ENCODE measurements around the gene EPPIN. TPM values are rescaled to one million over a fixed set of nuclear protein-coding genes. Genes with fewer than 3 reads are reported as not detected.

The EPPIN gene
- total RNA-seq, 1 donor = not detected

DNA sequence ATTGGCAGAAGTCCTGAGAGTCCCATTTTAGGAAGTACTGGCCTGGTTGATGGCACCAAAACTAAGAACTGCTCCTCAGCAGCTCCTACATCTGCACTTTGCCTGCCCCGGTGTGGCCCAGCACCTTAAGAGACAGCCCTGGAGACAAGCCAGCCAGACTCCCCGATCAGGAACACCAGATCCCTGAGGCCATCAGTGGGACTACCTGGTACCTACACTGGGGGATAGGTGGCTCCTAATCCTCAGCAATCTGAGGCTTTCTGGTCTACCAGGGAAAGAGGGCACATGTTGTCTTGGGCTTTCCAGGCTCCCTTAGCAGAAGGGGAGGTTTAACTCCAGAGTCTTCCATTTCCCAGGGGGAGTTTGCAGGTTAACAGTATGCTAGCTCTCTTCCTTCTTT lies 7.8 kb downstream of the EPPIN start, which contains the start of gene WFDC6:
TSS of gene WFDC6 (minus strand) at position 101 of the 400 bp plus-strand sequence. CDS start at position 26, 75 bp downstream.
- DNase-seq (ENCODE audit: low read depth in 2 of 3, low spot score in 2 of 3) = no peak

DNA sequence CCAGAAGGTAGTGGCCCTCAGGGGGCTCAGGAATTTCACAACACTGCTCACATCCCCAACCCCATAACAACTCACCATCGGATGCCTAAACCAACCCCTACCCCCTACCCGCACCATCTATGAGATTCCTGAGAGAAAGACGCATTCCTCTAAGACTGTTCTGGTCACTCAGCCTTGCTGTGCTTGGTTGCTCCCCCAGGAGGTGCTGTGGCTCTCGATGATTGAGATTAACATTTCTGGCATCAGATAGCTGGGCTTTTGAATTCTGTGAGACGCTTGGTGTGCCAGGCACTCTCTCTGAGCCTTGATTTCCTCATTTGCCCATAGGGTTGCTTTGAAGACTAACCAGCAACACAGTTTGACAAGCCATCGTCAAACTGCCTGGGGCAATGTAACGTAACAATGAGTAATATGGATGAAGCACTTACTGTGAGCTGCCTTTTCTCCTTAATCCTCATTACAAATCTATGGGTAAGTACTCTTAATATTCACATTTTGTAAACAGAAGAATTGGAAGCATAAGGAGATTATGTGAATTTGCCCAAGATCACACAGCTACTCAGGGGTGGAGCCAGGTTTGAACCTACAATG lies 8.9 kb downstream of the EPPIN start:
- no peak for DNase-seq (ENCODE audit: low read depth in 2 of 3, low spot score in 2 of 3)

- DNase-seq (ENCODE audit: low read depth in 2 of 3, low spot score in 2 of 3) = no peak
Measured at GRCh38 chr20:45527294-45527693, 19.9 kb downstream of the EPPIN start.

GRCh38 chr20:45523821-45524220 lies 23.4 kb downstream of the EPPIN start:
- no peak for DNase-seq (ENCODE audit: low read depth in 2 of 3, low spot score in 2 of 3)

DNA sequence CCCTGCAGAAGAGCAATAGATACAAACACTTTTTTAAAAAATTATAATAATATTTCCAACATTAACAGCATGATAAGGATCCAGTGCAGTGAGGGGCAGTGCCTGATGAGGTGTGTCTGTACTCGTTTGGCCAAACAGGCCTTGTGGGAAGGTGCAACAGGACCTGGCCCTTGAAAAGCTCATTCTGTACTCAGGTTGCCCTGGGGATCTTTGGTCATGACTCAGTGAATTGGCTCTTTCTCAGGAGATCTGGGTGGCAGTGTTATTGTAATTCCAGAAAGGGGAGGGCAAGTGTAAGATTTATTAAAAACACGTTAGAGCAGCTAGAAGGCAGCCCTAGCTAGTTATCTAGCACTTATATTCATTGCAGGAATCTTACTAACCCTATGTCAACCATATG lies 28.9 kb downstream of the EPPIN start:
- no peak for DNase-seq (ENCODE audit: low read depth in 2 of 3, low spot score in 2 of 3)

DNA sequence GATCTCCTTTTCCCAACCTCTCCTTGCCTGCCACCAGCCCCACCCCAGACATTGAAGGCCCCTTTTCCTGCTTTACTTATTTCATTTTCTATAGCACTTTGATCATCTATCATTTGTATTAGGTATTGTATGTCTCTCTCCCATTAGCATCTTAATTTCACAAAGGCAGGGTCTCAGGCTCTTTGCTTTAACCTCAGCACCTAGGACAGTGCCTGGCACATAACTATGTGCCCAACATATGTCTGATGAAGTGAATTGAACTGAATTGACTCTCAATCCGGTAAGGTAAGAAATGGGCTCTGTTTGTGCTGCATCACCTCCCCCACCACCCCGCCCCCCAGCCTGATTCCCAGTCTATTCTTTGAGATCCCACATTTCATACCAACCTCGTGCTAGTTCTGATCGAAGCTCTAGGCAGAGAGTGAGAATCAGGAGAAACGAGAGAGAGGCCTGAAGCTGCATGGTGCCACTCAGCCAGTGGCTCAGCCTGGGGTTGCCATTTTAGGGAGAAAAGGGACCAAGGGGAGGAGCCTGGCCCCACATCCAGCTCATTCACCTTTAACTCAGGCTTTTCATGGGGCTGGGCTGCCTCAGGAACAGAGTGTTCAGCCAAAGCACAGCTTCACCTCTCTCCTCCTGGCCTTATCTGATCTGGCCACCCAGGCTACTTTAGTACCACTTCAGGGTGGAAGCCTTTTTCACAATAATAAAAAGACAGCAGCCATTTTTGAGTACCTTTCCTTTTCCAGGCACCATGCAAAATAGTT lies 31.9 kb downstream of the EPPIN start, which contains the start of gene SPINT3:
TSS of gene SPINT3 (minus strand) at position 476 of the 767 bp plus-strand sequence. CDS start at position 462, 14 bp downstream.
- no peak for DNase-seq (ENCODE audit: low read depth in 2 of 3, low spot score in 2 of 3)

DNA sequence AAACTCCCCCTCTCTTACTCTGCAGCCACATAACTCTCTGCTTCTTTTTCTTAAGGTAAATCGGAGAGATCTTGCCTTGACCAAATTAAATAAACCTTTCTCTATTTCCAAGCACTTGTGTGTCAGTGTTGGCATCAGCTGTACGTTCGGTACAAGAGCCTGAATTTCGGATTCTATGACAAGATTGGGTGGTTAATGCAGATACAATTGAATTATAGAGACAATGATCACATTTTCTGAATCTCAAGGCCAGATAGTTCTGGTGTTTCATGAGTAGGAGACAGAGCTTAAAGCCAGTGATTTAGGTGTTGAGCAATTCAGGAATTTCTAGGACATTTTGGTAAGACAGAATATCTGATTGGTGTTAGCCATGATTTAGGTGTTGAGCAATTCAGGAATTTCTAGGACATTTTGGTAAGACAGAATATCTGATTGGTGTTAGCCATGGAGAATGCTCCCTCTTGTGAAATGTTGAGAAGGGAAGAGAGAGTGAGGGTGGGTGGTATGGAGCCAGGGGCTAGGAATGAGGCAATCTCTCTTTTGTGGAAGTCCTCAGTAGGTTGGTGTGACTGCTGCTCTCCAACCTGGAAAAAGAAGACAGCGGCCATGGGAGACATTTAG lies 36.8 kb downstream of the EPPIN start:
- no peak for DNase-seq (ENCODE audit: low read depth in 2 of 3, low spot score in 2 of 3)

GRCh38 chr20:45509091-45509490 lies 38.1 kb downstream of the EPPIN start:
- DNase-seq (ENCODE audit: low read depth in 2 of 3, low spot score in 2 of 3) = no peak

DNA sequence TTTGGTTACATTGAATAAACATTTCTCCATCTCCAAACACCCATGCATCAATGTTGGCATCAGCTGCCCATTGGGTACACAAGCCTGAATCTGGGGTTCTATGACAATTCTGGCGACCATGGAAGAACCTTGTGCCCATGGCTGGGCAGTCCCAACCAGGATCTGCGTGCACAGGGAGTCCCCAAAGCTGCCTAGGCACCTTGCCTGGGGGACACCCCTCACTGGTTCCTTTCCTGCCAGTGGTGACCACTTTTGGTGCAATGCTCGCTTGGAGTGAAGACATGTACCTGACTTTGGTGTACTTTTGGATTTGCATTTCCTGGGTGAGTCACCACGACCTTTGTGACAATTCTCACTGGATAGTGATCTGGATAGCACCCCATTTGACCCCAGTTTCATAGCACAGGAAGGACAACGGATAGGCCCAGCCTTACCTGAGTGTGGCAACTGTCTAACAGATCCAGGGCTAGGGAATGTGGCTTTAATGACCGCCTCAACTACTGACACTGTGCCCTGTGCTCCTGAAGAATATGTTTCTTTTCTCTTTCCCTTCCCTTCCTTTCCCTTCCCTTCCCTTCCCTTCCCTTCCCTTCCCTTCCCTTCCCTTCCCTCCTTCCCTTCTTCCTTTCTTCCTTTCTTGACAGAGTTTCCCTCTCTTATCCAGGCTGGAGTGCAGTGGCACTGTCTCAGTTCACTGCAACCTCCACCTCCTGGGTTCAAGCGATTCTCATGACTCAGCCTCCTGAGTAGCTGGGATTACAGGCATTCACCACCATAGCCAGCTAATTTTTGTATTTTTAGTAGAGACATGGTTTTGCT lies 38.9 kb downstream of the EPPIN start:
- no peak for DNase-seq (ENCODE audit: low read depth in 2 of 3, low spot score in 2 of 3)

GRCh38 chr20:45507011-45507820 lies 40.0 kb downstream of the EPPIN start:
- DNase-seq (ENCODE audit: low read depth in 2 of 3, low spot score in 2 of 3) = no peak

DNA sequence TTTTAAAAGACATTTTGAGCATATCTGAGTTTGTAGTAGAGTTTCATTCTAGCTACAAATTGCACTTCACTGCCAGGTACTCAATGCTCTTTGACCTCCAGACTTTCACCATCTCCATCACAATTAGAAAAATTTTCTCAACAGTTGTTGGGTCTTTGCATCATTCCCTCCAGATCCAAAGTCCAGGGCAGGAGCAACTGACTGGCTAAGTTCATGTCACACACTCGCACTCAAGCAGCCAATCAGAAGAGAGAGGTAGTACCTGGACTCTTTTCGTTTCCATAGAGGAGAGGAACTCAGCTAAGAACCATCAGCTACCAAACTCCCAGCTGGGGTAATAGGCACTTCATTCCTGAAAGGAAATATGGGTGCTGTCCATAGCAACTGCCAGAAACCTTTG lies 40.8 kb downstream of the EPPIN start:
- DNase-seq (ENCODE audit: low read depth in 2 of 3, low spot score in 2 of 3) = no peak

DNA sequence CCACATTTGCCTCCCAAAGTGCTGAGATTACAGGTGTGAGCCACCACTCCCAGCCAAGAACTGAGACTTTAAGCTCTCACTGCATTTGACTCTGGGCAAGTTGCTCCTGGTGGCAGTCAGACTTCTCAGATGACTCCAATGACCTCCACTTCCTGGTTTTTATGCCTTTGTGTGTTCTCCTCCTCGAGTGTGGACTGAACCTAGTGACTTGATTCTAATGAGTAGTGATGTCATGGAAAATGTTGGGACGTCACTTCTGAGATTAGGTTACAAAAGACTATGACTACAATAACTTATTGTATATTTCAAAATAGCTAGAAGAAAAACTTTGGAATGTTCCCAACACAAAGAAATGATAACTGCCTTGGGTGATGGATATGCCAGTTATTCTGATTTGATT lies 43.8 kb downstream of the EPPIN start:
- no peak for DNase-seq (ENCODE audit: low read depth in 2 of 3, low spot score in 2 of 3)

GRCh38 chr20:45502561-45502960 lies 44.6 kb downstream of the EPPIN start:
- DNase-seq (ENCODE audit: low read depth in 2 of 3, low spot score in 2 of 3) = no peak

DNA sequence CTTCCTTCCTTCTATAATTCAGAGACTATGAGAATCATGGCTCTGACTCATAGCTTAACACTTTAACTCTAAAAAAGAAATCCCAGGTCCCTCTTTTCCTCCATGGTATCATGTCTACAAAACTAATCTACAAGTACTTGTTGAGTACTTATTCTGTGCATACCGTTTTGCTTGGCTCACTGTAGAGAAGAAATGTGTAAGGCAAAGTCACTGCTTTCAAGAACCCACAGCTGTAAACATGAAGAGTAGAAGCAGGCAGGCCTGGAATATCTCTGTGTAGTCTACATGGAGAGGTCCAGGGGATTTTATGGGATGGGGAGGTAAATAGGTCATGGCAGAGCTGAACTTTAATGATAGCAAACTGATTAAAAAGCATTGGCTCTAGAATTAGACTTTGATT lies 45.6 kb downstream of the EPPIN start:
- DNase-seq (ENCODE audit: low read depth in 2 of 3, low spot score in 2 of 3) = no peak

GRCh38 chr20:45500022-45500421 lies 47.2 kb downstream of the EPPIN start:
- DNase-seq (ENCODE audit: low read depth in 2 of 3, low spot score in 2 of 3) = no peak

DNA sequence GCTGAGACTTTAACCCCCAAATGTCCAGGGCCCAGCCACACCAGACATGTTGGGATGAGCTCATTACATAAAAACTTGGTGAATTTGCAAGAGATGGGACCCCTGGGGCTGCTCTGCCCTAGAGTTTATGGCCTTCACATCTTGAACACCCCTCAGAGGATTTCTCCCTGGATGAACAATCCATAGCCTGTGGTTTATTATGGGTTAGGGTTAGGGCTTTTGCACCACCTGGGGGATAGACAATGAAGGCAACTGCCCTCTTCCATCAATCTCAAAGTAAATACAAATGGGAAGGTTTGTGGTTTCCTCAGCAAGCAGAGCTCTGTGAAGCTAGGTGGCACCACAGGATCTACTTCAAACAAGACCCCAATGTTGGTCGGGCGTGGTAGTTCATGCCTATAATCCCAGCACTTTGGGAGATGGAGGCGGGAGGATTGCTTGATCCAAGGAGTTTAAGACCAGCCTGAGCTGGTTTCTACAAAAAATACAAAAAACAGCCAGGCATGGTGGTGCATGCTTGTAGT lies 49.2 kb downstream of the EPPIN start:
- no peak for DNase-seq (ENCODE audit: low read depth in 2 of 3, low spot score in 2 of 3)

GRCh38 chr20:45496166-45496565 lies 51.0 kb downstream of the EPPIN start:
- no peak for DNase-seq (ENCODE audit: low read depth in 2 of 3, low spot score in 2 of 3)

DNA sequence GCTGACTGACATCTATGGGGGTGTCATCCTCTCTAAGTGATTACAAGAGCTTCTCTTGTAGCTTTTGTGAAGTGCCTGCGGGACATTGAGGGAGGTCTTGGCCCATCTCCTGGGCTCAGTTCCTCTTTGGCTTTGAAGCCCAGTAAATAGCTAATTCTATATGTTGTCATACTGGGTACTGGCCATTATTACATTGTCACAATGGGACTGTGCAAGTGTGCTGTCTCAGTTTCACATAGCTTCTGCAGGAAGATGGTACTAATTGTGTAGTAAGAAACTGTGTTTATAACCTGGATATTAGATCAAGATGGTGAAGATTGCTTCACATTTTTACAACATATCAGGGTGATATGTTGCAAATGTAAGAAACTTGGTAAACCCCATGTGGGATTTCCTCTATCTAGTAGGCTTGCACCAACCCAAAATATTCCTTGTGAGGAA lies 51.7 kb downstream of the EPPIN start:
- no peak for DNase-seq (ENCODE audit: low read depth in 2 of 3, low spot score in 2 of 3)

Measured in hematopoietic multipotent progenitor cell (in vitro differentiated cells).